ENCODE results near the gene SLC30A2.

DNA sequence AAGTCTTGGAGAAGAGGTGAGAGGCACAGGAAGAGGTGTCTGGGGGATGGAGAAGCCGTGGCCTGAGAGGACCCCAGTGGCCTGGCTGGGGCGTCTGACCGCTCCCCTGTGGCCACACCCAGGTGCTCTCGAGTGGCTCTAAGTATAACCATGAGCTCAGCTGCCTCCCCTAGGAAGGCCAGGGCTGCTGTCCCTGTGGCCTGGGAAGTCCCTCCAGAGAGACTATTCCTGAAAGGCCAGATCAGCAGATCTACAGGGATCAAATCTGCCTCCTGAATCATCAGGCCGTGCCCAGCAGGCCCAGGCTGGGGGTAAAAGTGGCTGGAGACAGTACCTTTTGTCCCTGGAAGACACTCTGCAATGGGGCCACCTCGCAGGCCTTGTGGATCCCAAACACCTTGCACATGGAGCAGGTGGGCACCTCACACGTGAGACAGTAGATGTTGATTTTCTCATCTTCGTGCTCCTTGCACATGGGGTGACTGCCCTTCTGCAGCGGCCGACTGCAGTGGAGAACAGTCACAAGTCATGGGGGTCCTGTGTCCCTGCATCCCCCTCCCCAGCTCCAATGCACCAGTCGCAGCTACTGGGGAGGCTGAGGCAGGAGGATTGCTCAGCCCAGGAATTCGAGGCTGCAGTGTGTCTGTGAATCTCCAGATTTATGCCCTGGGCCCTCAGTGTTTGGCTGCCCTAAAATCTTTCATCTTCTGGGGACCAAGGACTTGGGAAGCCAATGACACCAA, 15.1 kb upstream of the SLC30A2 start:
- TF ChIP-seq, protein P1, sequence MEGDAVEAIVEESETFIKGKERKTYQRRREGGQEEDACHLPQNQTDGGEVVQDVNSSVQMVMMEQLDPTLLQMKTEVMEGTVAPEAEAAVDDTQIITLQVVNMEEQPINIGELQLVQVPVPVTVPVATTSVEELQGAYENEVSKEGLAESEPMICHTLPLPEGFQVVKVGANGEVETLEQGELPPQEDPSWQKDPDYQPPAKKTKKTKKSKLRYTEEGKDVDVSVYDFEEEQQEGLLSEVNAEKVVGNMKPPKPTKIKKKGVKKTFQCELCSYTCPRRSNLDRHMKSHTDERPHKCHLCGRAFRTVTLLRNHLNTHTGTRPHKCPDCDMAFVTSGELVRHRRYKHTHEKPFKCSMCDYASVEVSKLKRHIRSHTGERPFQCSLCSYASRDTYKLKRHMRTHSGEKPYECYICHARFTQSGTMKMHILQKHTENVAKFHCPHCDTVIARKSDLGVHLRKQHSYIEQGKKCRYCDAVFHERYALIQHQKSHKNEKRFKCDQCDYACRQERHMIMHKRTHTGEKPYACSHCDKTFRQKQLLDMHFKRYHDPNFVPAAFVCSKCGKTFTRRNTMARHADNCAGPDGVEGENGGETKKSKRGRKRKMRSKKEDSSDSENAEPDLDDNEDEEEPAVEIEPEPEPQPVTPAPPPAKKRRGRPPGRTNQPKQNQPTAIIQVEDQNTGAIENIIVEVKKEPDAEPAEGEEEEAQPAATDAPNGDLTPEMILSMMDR (IDR thresholded peaks at IDR 0.05): no peak
- TF ChIP-seq POLR2A (IDR thresholded peaks at IDR 0.05): no peak

All from esophagus squamous epithelium (tissue), 4 donors.